HG02798 (cell line): ENCODE measurements around the gene ATP2C2.
"Not testable (repeated sequence)": the region's sequence is repeated elsewhere in the genome, so short reads cannot be mapped to it uniquely, and the experiment has no call there.

Experiments used
- ATAC-seq: cut with Tn5 transposase; IDR thresholded peaks from one replicate; pipeline ENCODE4 v1.9.1; 2021; ENCODE audit warnings: mild to moderate bottlenecking; ENCODE audit not compliant: unreplicated experiment, poor library complexity

ATP2C2 gene

DNA sequence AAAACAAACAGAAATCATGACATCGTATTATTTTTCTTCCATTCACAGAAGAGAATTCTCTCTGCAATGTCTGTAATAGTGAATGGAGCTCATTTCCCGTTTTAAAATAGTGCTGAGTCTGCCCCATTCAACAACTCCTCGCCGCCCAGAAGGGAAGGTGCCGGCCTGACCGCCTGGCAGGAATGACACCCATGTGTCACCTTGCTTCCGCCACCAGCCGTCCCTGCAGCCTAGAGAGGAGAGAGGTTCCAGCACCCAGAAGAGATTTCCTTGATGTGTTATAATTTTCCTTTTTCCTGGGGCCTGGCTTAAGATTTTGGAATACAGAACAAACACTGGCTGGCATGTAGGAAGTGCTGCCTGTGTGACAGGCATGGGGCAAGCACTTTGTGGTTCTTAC is 76.1 kb downstream of the ATP2C2 start:
- ATAC-seq = no peak

DNA sequence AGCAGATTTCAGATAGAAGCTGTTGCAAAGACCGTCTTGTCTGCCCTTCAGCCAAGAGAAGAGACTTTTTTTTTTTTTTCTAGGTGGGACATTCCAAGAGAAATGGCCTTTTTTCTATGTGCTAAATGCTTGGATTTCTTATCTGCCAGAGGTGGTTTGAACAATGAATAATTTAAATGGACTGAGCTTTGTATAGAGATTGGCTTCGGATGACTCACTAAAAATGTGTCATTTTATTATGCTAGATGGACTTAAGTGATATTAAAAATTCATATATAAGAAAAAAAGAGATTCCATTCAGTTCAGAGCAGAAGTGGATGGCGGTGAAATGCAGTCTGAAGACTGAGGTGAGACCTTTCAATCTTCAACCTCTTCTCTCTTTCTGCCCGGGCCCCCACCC is 77.7 kb downstream of the ATP2C2 start:
- no peak for ATAC-seq

DNA sequence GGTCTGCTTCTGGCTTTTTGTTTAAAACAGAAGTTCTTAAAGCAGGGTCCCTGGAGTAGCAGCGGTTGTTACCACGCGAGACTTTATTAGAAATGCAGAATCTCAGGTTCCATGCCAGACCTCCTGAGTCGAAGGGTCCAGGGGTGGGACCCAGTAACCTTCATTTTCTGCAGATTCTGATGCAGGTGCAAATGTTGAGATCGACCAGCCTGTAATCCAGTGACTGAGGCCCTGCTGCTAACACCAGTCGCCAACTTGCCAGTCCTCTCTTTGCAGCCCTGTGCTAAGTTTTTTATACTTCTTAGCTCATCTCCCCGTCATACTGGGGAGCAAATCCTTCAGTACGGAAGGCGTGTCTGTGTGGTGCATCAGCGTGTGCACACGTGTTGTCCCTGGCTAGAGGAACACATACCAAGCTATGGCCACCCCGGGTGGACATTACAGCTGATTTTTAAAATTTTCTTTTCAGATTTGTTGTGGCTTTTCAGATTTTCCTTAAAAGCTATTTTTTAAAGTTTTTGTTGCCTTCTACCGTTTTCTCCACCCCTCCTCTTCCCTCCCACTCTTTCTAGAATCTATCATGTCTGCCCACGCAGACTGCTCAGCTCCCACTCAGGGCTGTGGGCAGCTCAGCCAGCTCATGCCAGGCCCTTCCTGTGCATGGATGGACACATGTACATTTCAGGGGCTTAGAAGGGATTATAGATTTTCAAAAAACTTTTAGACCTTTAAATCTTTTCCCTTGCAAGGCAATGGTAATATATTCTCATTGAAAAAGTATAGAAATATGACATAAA is 78.5 kb downstream of the ATP2C2 start:
- no peak for ATAC-seq

DNA sequence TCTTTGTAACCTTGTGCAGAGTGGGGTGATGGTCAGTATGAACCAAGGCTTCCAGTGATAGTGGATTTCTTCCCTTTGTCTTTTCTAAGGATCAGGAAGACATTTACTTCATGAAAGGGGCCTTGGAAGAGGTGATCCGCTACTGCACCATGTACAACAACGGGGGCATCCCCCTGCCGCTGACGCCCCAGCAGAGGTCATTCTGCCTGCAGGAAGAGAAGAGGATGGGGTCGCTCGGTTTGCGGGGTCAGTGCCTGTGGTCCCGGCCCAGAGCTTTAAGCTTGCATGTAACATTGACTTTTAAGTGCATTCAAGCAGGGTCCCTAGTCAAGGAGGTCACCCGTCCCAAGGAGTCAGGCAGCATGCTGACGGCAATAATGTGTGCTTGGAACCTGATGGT is 80.1 kb downstream of the ATP2C2 start:
- ATAC-seq = no peak

DNA sequence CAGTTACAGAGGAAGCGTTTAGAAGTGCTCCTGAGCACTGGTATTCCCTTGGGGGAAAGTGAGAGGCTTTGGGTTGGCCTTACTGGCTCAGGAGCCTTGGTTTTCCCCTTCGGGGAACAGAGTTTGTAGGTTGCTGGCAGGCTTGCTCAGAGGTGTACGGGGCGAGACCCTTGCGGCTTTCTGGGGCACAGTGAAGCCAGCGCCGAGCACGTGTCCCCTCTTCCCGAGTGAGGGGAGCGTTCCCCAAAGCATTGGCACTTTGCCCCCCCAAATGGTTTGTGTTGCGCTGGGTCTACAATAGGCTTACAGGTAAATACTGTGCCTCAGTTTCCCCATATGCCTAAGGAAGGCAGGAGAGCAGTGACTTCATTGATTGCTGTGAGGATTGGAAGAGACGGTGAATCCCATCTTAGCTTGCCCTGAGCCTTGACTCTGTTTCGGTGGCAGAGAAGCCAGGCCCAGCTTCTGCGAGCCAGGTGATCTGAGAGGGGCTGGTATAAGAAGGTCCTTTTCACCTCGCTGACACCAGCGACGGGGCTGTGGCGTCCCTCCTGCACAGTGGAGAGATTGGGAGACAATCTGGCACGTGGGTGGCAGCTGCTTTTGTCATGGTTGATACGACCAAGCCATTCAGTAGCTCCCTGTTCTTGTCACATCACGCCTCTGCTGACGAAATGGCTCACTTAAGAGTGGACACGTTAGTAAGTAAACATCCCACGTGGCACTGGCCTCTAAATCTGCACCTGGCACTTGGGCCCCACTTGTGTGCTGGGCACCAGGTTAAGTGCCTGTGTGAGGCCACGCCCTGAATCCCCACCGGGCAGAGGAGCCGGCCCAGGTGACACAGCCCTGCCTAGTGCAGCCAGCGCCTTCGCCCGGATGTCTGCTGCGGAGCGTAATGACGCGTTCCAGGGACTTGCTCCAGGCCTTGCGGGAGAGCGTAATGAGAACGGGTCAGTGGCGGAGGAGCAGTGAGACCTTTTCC is 81.1 kb downstream of the ATP2C2 start:
- ATAC-seq = no peak

DNA sequence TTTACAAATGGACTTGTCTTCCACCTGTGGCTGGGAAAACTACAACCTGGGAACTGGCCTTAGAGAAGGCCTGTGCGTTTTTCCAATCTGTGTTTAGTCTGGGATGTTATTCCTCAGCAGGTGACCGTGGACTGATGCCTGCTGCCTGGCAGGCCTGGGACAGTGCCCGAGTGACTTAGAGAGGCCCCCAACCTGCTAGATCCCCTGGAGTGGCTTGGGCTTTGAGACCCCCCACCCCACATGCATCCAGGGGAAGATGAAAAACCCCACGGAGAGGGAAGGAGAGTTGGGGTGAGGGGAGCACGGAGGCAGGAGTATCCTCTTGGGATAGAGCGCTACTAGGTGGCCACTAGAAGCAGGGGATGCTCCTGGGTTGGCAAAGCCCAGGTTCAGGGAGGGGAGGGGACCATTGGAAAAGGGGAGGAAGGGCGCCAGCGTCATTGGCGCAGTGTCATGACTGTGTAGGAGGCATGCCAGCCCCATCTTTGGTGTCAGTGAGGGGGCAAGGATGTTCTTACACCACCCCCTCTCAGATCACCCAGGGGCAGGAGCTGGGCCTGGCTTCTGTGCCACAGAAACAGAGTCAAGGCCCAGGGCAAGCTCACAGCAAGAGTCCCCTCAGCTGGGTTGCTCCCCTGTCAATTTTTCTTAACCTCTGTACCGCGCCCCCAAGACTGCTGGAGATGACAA is 82.0 kb downstream of the ATP2C2 start:
- no peak for ATAC-seq

DNA sequence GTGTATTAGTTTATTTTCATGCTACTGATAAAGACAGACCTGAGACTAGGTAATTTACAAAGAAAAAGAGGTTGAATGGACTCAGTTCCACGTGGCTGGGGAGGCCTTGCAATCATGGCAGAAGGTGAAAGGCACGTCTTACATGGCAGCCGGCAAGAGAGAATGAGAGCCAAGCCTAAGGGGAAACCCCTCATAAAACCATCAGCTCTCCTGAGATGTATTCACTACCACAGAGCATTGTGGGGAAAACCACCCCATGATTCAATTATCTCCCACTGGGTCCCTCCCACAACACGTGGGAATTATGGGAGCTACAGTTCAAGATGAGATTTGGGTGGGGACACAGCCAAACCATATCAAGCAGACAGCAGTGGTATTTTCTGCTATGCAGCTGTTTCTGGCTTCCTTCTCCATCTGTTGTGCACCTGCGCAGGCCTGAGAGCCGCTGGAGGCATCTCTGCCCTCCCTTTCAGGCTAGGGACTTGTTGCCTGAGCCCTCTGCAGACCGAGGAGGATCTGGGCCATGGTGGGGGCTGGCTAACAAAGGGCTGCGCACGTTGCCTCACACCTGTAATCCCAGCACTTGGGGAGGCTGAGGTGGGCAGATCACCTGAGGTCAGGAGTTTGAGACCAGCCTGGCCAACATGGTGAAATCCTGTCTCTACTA is 82.8 kb downstream of the ATP2C2 start:
- not testable (repeated sequence) for ATAC-seq

DNA sequence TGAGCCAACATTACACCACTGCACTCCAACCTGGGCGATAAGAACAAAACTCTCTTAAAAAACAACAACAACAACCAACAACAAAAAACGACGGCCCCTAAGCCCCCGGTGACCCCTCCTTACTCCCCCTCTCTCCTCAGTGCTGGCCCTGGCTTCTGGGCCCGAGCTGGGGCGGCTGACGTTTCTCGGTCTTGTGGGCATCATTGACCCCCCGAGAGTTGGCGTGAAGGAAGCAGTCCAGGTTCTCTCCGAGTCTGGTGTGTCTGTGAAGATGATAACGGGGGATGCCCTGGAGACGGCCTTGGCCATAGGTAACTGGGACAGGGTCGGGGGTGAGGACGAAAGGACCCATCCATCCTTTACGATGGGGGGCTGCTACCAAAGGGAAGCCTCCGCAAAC is 83.4 kb downstream of the ATP2C2 start:
- ATAC-seq = no peak

DNA sequence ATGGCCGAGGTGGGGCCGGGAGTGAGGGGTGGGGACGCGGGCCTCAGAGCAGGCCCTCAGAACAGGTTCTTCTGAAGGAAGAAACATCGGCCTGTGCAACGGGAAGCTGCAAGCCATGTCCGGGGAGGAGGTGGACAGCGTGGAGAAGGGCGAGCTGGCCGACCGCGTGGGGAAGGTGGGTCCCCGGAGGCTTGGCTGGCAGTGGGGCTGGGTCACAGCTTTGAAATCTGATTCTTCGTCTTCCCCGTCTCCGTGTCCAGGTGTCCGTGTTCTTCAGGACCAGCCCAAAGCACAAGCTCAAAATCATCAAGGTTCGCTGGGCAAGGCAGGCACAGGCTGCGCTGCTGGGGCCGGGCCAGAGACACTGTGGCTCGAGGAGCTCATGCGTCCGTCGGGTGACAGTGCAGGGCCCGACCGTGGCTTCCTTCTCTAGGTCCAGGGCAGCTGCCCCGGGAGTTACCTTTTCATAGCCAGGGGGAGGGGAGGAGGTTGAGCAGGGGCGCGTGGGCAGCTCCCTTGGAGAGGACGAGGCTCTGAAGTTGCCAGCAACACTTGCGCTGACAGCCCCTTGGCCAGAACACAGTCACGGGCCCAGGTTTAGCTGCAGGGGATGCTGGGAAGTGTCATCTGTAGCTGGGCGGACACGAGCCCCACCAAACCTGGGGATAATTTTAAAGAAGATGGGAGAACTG is 84.9 kb downstream of the ATP2C2 start:
- ATAC-seq = no peak

DNA sequence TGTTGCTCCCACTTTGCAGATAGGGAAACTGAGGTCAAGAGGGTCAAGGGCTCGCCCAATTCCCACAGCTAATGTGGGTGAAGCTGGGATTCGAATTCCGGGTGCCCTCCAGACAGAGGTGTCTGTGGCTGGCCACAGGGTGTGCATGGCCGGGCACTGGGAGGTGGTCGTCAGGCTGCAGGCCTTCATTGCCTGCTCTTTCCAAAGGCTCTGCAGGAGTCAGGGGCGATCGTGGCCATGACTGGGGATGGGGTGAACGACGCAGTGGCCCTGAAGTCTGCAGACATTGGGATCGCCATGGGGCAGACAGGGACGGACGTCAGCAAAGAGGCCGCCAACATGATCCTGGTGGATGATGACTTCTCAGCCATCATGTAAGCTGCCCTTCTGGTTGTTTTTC is 86.3 kb downstream of the ATP2C2 start:
- no peak for ATAC-seq

DNA sequence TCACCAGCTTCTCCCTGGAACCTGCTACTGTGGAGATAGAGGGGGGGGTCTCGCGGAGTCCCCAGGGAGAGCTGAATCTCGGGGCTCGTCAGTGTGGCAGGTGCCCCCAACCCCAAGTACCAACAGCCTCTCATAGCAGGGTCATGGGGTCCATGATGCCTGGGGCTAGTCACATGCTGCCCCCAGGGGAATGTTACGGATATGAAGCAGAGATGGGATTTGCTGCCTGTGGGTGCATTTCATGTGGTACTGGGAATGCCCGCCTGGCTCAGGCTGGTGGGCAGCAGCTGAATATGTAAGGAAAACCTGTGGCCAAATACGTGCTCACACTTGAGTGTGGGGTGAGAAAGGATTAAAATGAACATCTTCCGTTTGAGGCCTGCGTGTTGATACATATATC is 86.7 kb downstream of the ATP2C2 start:
- ATAC-seq = no peak

DNA sequence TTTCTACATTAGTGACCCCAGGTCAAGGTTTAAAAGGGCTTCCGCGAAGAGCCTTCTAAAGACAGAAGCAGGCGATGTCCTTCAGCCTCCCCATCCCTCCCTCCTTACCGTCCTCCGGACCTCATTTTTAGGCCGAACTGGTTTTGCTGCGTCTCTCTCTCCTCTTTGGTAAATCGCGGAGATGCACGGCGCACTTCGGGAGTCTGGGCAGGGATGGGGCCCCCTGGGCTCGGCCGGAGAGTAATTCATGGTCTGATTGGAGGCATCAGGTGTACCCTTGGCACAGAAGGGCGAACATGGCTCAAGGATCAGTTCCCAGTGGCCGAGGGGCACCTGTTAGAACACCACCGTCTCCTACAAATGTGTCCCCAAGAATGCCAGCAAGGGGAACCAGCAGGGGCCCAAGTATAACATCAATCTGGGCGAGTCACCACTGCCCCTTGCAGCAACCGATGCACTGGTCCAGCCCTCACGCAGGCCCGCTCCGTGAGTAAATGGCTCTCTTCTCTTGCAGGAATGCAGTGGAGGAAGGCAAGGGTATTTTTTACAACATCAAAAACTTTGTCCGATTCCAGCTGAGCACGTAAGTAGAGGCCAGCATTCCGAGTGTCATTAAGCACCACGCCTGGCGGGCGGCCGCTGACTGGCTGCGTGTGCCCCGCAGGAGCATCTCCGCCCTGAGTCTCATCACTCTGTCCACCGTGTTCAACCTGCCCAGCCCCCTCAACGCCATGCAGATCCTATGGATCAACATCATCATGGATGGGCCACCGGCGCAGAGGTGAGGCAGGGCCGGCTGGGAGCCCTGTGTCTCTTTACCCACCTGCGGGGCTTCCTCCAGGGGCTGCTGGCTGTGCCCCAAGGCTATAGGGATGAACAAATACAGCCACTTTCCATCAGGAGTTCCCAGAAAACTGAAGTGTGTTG is 90.5 kb downstream of the ATP2C2 start:
- ATAC-seq = no peak

DNA sequence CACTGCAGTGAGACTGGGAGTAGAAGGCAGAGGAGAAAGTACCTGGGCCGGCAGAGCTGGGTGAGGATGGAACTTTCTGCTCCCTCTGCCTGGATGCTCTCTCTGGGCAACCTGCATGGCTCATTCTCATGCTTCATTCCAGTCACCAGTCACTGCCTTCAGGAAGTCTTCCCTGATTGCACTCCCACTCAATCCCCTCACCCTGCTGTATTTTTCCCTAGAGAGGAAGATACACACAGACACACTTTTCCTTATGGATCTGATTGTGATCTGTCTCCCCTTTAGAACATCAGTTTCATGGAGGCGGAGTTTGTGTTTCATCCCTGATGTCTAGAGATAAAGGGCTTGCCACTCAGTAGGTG is 91.2 kb downstream of the ATP2C2 start:
- no peak for ATAC-seq

DNA sequence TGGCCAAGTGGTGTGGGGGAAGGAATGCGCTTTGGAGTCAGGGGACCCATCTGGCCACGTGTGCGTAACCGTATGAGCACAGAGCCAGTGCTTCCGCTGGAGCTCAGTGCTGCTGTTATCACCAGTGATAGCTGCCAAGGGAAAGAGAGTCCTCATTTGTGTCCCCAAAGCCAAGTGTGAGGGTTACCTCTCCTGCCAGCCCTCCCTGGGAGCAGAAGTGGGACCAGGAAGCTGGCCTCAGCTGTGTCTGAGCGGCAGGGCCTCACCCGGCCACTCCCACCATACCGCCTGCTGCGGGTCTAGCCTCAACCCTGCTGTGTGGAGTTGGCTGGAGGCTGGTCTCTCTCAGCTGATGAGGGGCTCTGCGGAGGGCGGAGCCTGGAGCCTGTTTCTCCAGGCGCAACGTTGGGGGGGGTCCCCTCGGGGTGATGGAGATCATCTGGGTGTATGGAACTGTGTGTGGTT is 91.6 kb downstream of the ATP2C2 start:
- ATAC-seq = no peak

DNA sequence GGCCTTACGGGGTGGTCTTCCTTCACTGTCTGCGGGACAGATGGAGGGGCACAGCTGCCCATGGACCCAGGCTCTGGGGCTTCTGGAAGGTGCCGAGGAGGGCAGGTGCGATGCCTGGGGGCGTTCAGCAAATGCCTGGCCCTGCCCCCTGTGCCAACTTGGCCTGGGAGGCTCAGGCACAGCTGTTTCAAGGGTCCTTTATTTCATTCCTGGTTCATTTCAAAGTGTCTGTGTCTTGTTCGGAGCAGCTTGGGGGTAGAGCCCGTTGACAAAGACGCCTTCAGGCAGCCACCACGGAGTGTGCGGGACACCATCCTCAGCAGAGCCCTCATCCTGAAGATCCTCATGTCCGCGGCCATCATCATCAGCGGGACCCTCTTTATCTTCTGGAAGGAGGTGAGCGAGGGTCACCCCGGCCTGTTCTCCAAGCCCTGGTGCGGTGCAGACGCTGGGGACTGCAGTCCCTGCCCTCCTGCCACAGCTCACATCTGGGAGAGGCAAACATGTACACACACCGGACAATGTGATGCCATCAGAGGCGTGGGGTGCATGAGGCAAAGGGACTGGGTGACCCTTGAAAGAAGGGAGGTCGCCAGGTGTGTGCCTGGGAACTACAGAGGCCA is 92.2 kb downstream of the ATP2C2 start:
- no peak for ATAC-seq

DNA sequence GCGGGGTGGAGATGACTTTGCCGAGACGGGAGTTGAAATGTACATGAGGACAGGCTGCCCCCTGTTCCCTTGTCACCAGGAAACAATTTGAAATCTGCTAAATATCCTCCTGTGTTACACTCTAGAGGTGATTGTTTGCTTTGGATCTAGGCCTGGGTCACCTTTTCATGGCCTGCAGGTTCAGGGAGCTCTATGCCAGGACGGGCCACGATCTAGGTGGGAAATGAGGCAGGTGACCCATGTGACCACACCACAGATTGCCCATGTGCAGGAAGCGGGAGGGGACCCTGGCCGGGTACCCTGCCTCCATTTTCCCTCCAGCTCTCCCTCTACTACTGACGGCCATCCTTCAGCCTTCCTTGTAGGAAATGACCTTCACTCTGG is 92.7 kb downstream of the ATP2C2 start:
- ATAC-seq = no peak

DNA sequence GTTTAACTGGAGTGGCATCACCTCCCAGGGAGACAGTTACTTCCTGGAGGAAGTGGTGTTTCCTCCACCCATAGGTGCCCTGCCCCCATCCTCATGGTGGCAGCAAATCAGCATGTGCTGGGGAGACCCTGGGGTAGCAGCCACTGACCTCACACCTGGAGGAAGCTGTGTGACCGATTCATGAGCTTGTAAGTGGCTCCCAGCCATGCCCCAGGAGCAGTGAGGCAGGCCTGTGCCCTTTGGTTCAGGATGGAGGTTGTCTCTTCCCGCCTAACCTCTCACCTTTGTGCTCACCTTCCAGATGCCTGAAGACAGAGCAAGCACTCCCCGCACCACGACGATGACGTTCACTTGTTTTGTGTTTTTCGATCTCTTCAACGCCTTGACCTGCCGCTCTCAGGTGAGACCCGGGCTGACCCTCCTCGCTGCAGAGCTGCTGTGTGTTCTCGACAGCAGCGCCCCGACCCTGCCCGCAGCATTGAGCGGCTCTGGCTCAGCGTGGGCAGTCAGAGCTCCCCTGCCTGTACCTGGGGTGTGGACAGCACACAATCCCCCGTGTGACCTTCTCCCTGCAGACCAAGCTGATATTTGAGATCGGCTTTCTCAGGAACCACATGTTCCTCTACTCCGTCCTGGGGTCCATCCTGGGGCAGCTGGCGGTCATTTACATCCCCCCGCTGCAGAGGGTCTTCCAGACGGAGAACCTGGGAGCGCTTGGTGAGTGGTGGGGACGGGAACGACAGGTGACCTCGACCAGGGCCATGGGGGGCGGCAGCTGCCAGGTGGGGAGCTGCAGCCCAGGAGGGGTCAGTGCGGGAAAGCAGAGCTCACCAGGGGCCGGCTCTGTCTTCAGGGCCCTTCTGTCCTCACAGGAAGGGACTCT is 93.3 kb downstream of the ATP2C2 start:
- no peak for ATAC-seq
